GM12891 (cell line): ENCODE results near the gene CSNK2A1.
"Not testable (repeated sequence)": the region's sequence is repeated elsewhere in the genome, so short reads cannot be mapped to it uniquely, and the experiment has no call there.

ENCODE experiments used
- POLR2A ChIP-seq: IDR thresholded peaks from 2 replicates; pipeline ENCODE4 v1.6.1; 2011; ENCODE audit warnings: low read depth, low read length, control low read depth
- POLR2AphosphoS5 ChIP-seq: IDR thresholded peaks from 2 replicates; pipeline ENCODE4 v1.6.1; 2011; ENCODE audit warnings: low read depth, low read length, control low read depth
- POU2F2 ChIP-seq: IDR thresholded peaks from 2 replicates; pipeline ENCODE4 v1.6.1; 2011; ENCODE audit warnings: low read depth, mild to moderate bottlenecking, control low read depth, low read length, moderate library complexity

- TF ChIP-seq POLR2A, POU2F2, POLR2AphosphoS5: not testable (repeated sequence)
Observed at GRCh38 chr20:508364-508787, 35.2 kb downstream of the CSNK2A1 start.
